HepG2 (cell line): ENCODE data around the gene TESK1. TPM values are rescaled to one million over a fixed set of nuclear protein-coding genes. Genes with fewer than 3 reads are reported as not detected.

ENCODE experiments used
- BORCS8-MEF2B ChIP-seq: sonication (generic); formaldehyde crosslinking; IDR thresholded peaks from 2 replicates; pipeline ENCODE4 v1.8.0; 2022; ENCODE audit warnings: mild to moderate bottlenecking, missing genetic modification reagents
- CCDC6 ChIP-seq: sonication (generic); formaldehyde crosslinking; IDR thresholded peaks from 2 replicates; pipeline ENCODE4 v1.8.1; 2022; ENCODE audit warnings: mild to moderate bottlenecking, missing genetic modification reagents, moderate library complexity
- CHD2 ChIP-seq: IDR thresholded peaks from 2 replicates; pipeline ENCODE4 v1.6.1; 2011; ENCODE audit warnings: low read depth, low read length, improper control_type of control experiment
- ERF ChIP-seq: IDR thresholded peaks from 2 replicates; pipeline ENCODE4 v1.6.1; 2018; ENCODE audit warnings: missing biosample characterization, missing genetic modification reagents
- HNRNPK ChIP-seq: fragments of 200-400 bp; formaldehyde crosslinking; IDR thresholded peaks from 2 replicates; pipeline ENCODE4 v1.6.1; 2018; ENCODE audit warnings: low read length, low read depth, moderate library complexity, mild to moderate bottlenecking; ENCODE audit not compliant: poor library complexity, severe bottlenecking
- JUNB ChIP-seq: sonication (generic); formaldehyde crosslinking; IDR thresholded peaks from 2 replicates; pipeline ENCODE4 v1.8.0; 2022; ENCODE audit warnings: missing genetic modification reagents, mild to moderate bottlenecking, borderline replicate concordance
- KDM2A ChIP-seq: sonication (generic); formaldehyde crosslinking; IDR thresholded peaks from 2 replicates; pipeline ENCODE4 v1.4.0; 2020; ENCODE audit warnings: low read depth, missing genetic modification reagents, borderline replicate concordance
- KLF9 ChIP-seq: IDR thresholded peaks from 2 replicates; pipeline ENCODE4 v1.6.1; 2016; ENCODE audit warnings: low read depth
- LBX2 ChIP-seq: sonication (generic); formaldehyde crosslinking; IDR thresholded peaks from 2 replicates; pipeline ENCODE4 v1.5.0; 2020; ENCODE audit warnings: missing genetic modification reagents, mild to moderate bottlenecking, borderline replicate concordance
- MAF1 ChIP-seq: sonication (generic); formaldehyde crosslinking; IDR thresholded peaks from 2 replicates; pipeline ENCODE4 v1.5.0; 2020; ENCODE audit warnings: missing genetic modification reagents, borderline replicate concordance
- PBX3 ChIP-seq: sonication (generic); formaldehyde crosslinking; IDR thresholded peaks from 2 replicates; pipeline ENCODE4 v1.8.1; 2023; ENCODE audit warnings: missing genetic modification reagents, inconsistent platforms, borderline replicate concordance
- RERE ChIP-seq: IDR thresholded peaks from 2 replicates; pipeline ENCODE4 v1.6.1; 2016; ENCODE audit warnings: low read depth, missing genetic modification reagents, missing compliant biosample characterization
- SNAI1 ChIP-seq: sonication (generic); formaldehyde crosslinking; IDR thresholded peaks from 2 replicates; pipeline ENCODE4 v1.5.0; 2020; ENCODE audit warnings: mild to moderate bottlenecking, missing genetic modification reagents, borderline replicate concordance
- SYNCRIP ChIP-seq: fragments of 200-400 bp; formaldehyde crosslinking; IDR thresholded peaks from 2 replicates; pipeline ENCODE4 v1.6.1; 2018; ENCODE audit warnings: mild to moderate bottlenecking, low read depth, low read length; ENCODE audit not compliant: insufficient read depth
- ZNF639 ChIP-seq: conservative IDR thresholded peaks from 2 replicates; pipeline ENCODE4 v1.6.1; 2018; ENCODE audit warnings: missing genetic modification reagents
- polyA plus RNA-seq, 8 experiments: library from polyadenylated mRNA; depleted of rRNA in 3 of 8; stranded (reverse) in 7 of 8; unstranded in 1 of 8; fragments of >200 nt; fragmentation: Illumina TruSeq in 4 of 8; extraction: Trizol in 4 of 8; gene quantifications; 2 replicates each; pipeline versions ENCODE4 v1.2.1 to v1.2.3, GENCODE V29; 2011 to 2016; ENCODE audit warnings: low read depth in 4 of 8, missing spikeins in 1 of 8, mixed read lengths in 1 of 8; ENCODE audit not compliant: insufficient read depth in 1 of 8
- total RNA-seq, 5 experiments: library from RNA; depleted of rRNA; stranded (reverse); fragments of >200 nt; fragmentation: Illumina TruSeq; extraction: Trizol; gene quantifications; 2 replicates each; pipeline ENCODE4 v1.2.3, GENCODE V29; 2016; ENCODE audit warnings: low read depth in 1 of 5

Gene TESK1
- total and polyA plus RNA-seq, 2 of the 13 experiments (the other 11 are each of a cell fraction or from before 2014, with no cell fraction given), result 7.3 to 13.6 TPM

GRCh38 chr9:35646533-35647265 lies 41.6 kb downstream of the TESK1 start (continued):
- TF ChIP-seq PBX3 (no peak), ERF (CRISPR knock-in tag) (peak; percentile 70; the same call in 1 of the 2 replicates), BORCS8-MEF2B (CRISPR knock-in tag) (no peak; the same call in 1 of the 2 replicates), SYNCRIP (no peak), HNRNPK (peak; percentile 69), MAF1 (CRISPR knock-in tag) (no peak), LBX2 (CRISPR knock-in tag) (no peak), CHD2 (no peak), KDM2A (peak; percentile 86; the same call in 1 of the 2 replicates), JUNB (no peak), CCDC6 (CRISPR knock-in tag) (0 out of 2 replicates have a peak, but pooled peaks have one; percentile 61), ZNF639 (CRISPR knock-in tag) (no peak), RERE (no peak), KLF9 (CRISPR knock-in tag) (no peak), SNAI1 (CRISPR knock-in tag) (no peak)
